GM12892 (cell line): Measurements from ENCODE around the gene FAM107B.

Experiments
- POLR2A ChIP-seq: IDR thresholded peaks from 2 replicates; pipeline ENCODE4 v1.6.1; 2011; ENCODE audit warnings: low read depth, low read length, control low read depth
- POLR2AphosphoS5 ChIP-seq: IDR thresholded peaks from 2 replicates; pipeline ENCODE4 v1.6.1; 2011; ENCODE audit warnings: low read depth, low read length, control low read depth
- TAF1 ChIP-seq: IDR thresholded peaks from 2 replicates; pipeline ENCODE4 v1.6.1; 2011; ENCODE audit warnings: low read depth, mild to moderate bottlenecking, control low read depth, low read length, borderline replicate concordance

DNA sequence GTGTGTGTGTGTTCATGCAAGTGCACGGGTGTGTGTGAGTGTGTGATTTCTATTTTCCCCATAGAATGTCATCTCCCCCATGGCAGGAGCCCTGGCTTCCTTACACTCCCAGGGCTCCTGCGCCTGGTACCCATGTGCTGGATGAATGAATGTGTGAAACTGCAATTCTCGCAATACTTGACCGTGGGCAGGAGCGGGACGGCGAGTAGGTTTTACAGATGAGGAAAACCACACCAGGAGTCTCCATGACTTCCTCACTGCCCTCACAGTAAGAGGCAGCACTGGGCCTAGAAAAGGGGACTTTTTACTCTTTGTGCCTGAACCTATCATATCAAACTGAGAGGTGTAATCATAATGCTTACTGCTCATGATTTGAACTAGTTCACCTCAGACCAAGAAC lies 276.4 kb downstream of the FAM107B start:
- TF ChIP-seq POLR2A (no peak), POLR2AphosphoS5 (no peak), TAF1 (no peak)
